ENCODE data around the gene PFKFB3. TPM values are rescaled to one million over a fixed set of nuclear protein-coding genes. Genes with fewer than 3 reads are reported as not detected.
A peak's percentile ranks its signal among the peaks of the same experiment; 100 is the strongest.

Gene PFKFB3
- total RNA-seq (47.6 and 55.8 TPM in 2 replicates), polyA plus RNA-seq (37.1 and 47.6 TPM in 2 replicates)

- Histone ChIP-seq H3K4me3 (peak within 1 kb of the TSS; percentile 73), H3K36me3 (no peaks in the 10 kb centered on the region), H3K27ac (peak within 1 kb of the TSS; percentile 89), H3K4me1 (ENCODE audit: low read depth) (peaks cover 27% of the 10 kb centered on the region), H3K9me3 (ENCODE audit: low read depth) (no peaks in the 10 kb centered on the region), H3K27me3 (no peaks in the 10 kb centered on the region)
- TF ChIP-seq CTCF (IDR thresholded peaks at IDR 0.05; ENCODE audit: low read depth, low read length): peak; percentile 91
- DNase-seq (ENCODE audit: low read depth in 1 of 2, low spot score in 1 of 2): peak; percentile 97 to 98
These were observed at the start of gene PFKFB3 for GRCh38 chr10:6202684-6203330. PFKFB3 (plus strand) TSS chr10:6202932; CDS start chr10:6203261, 329 bp downstream.

- DNase-seq (ENCODE audit: low read depth in 1 of 2, low spot score in 1 of 2): no peak
These were observed 48.9 kb upstream of the PFKFB3 start for GRCh38 chr10:6153845-6154244.

GRCh38 chr10:6154566-6154965 lies 48.2 kb upstream of the PFKFB3 start:
- Histone ChIP-seq H3K9me3 (ENCODE audit: low read depth) (no peaks in the 10 kb centered on the region), H3K27ac (no peak overlapping the region), H3K4me1 (ENCODE audit: low read depth) (peaks cover 9% of the 10 kb centered on the region), H3K27me3 (no peaks in the 10 kb centered on the region), H3K36me3 (no peaks in the 10 kb centered on the region), H3K4me3 (no peak overlapping the region)
- no peak for TF ChIP-seq CTCF (IDR thresholded peaks at IDR 0.05; ENCODE audit: low read depth, low read length)
- DNase-seq (ENCODE audit: low read depth in 1 of 2, low spot score in 1 of 2): no peak

More at GRCh38 chr10:6153845-6154244, 48.9 kb upstream of the PFKFB3 start:
- Histone ChIP-seq H3K9me3 (ENCODE audit: low read depth) (no peaks in the 10 kb centered on the region), H3K4me1 (ENCODE audit: low read depth) (peaks cover 9% of the 10 kb centered on the region), H3K36me3 (no peaks in the 10 kb centered on the region), H3K4me3 (no peak overlapping the region), H3K27me3 (no peaks in the 10 kb centered on the region), H3K27ac (no peak overlapping the region)
- TF ChIP-seq CTCF (IDR thresholded peaks at IDR 0.05; ENCODE audit: low read depth, low read length): no peak

- Histone ChIP-seq H3K4me3 (no peak overlapping the region), H3K36me3 (no peaks in the 10 kb centered on the region), H3K27ac (no peak overlapping the region), H3K27me3 (no peaks in the 10 kb centered on the region), H3K9me3 (ENCODE audit: low read depth) (no peaks in the 10 kb centered on the region), H3K4me1 (ENCODE audit: low read depth) (peaks cover 7% of the 10 kb centered on the region)
- no peak for DNase-seq (ENCODE audit: low read depth in 1 of 2, low spot score in 1 of 2)
- no peak for TF ChIP-seq CTCF (IDR thresholded peaks at IDR 0.05; ENCODE audit: low read depth, low read length)
These were observed 44.5 kb upstream of the PFKFB3 start for GRCh38 chr10:6158276-6158675.

GRCh38 chr10:6161921-6162320 lies 40.8 kb upstream of the PFKFB3 start:
- peak overlapping the region; percentile 73 for H3K27ac ChIP-seq

More at GRCh38 chr10:6161921-6162320, 40.8 kb upstream of the PFKFB3 start:
- Histone ChIP-seq H3K4me3 (no peak overlapping the region), H3K9me3 (ENCODE audit: low read depth) (no peaks in the 10 kb centered on the region), H3K27me3 (no peaks in the 10 kb centered on the region), H3K36me3 (no peaks in the 10 kb centered on the region), H3K4me1 (ENCODE audit: low read depth) (peaks cover 23% of the 10 kb centered on the region)
- TF ChIP-seq CTCF (IDR thresholded peaks at IDR 0.05; ENCODE audit: low read depth, low read length): no peak
- no peak for DNase-seq (ENCODE audit: low read depth in 1 of 2, low spot score in 1 of 2)
